Measurements from ENCODE around the gene ASB16. TPM values are rescaled to one million over a fixed set of nuclear protein-coding genes. Genes with fewer than 3 reads are reported as not detected.

The ASB16 gene
- total RNA-seq, 1 experiment from 2014 or later: 0.37 TPM

DNA sequence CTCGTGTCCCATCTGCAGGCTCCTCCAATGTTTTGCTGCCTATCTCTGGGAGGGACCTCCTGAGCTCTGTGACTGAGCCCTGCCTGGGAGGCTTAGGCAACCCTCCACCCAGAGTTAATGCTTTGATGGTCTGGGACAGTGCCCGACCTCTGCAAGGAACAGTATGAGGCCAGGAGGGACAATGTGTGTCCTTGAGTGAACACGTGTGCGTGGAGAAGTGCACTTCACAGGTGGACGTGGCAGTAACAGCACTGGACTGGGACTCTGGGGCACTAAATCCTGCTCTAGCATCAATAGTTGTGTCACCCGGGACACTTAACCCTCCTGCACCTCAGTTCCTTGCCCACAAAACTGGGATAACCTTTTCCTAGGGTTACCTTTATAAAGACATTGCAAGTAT lies 44.4 kb downstream of the ASB16 start:
- intact Hi-C loops (cut with micrococcal nuclease): loop anchor here (10.0 kb wide), 1 partner anchor 310 kb away; no protein-coding TSS in a partner anchor
- DNase-seq (ENCODE audit: low read depth, low spot score) (no peak), ATAC-seq (no peak)
- H3K4me3 ChIP-seq (replicated peaks in 1 of 2; ENCODE audit: low read depth in 1 of 2, low read length in 2 of 2): no peak overlapping the region
- no peak overlapping the region for H2AFZ ChIP-seq (ENCODE audit: low read depth, low read length, poor library complexity, severe bottlenecking)
- H3K27me3 ChIP-seq (ENCODE audit: insufficient read depth, low read length): no peaks in the 10 kb centered on the region
- peaks cover 34% of the 10 kb centered on the region for H3K79me2 ChIP-seq (ENCODE audit: insufficient read depth, low read length)
- H3K9me3 ChIP-seq (ENCODE audit: control insufficient read depth in 1 of 2, insufficient read depth in 1 of 2, low read depth in 1 of 2, low read length in 2 of 2): no peaks in the 10 kb centered on the region
- no peak overlapping the region for H3K9ac ChIP-seq (ENCODE audit: low read length)
- H3K9me2 ChIP-seq (ENCODE audit: insufficient read depth): no peaks in the 10 kb centered on the region
- no peak overlapping the region for H3K4me2 ChIP-seq (ENCODE audit: low read length)
- H3K4me1 ChIP-seq (ENCODE audit: control insufficient read depth in 1 of 2, insufficient read depth in 2 of 2, low read length in 2 of 2): peaks cover 9 to 28% of the 10 kb centered on the region in 2 experiments; a peak in 3 of 4 replicates
- TF ChIP-seq EGR1 (IDR thresholded peaks at IDR 0.05; ENCODE audit: low read depth): no peak
- TF ChIP-seq, protein P1, sequence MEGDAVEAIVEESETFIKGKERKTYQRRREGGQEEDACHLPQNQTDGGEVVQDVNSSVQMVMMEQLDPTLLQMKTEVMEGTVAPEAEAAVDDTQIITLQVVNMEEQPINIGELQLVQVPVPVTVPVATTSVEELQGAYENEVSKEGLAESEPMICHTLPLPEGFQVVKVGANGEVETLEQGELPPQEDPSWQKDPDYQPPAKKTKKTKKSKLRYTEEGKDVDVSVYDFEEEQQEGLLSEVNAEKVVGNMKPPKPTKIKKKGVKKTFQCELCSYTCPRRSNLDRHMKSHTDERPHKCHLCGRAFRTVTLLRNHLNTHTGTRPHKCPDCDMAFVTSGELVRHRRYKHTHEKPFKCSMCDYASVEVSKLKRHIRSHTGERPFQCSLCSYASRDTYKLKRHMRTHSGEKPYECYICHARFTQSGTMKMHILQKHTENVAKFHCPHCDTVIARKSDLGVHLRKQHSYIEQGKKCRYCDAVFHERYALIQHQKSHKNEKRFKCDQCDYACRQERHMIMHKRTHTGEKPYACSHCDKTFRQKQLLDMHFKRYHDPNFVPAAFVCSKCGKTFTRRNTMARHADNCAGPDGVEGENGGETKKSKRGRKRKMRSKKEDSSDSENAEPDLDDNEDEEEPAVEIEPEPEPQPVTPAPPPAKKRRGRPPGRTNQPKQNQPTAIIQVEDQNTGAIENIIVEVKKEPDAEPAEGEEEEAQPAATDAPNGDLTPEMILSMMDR (IDR thresholded peaks at IDR 0.05 in 2 of 3, conservative IDR thresholded peaks at IDR 0.05 in 1 of 3; ENCODE audit: borderline replicate concordance in 1 of 3, insufficient read depth in 1 of 3, low read depth in 2 of 3, low read length in 2 of 3): no peak
- TF ChIP-seq POLR2A (IDR thresholded peaks at IDR 0.05; ENCODE audit: borderline replicate concordance, extremely low read depth, insufficient read depth, insufficient read length): no peak
- TF ChIP-seq CBX3 (IDR thresholded peaks at IDR 0.05; ENCODE audit: low read depth): no peak
- TF ChIP-seq, protein P2, sequence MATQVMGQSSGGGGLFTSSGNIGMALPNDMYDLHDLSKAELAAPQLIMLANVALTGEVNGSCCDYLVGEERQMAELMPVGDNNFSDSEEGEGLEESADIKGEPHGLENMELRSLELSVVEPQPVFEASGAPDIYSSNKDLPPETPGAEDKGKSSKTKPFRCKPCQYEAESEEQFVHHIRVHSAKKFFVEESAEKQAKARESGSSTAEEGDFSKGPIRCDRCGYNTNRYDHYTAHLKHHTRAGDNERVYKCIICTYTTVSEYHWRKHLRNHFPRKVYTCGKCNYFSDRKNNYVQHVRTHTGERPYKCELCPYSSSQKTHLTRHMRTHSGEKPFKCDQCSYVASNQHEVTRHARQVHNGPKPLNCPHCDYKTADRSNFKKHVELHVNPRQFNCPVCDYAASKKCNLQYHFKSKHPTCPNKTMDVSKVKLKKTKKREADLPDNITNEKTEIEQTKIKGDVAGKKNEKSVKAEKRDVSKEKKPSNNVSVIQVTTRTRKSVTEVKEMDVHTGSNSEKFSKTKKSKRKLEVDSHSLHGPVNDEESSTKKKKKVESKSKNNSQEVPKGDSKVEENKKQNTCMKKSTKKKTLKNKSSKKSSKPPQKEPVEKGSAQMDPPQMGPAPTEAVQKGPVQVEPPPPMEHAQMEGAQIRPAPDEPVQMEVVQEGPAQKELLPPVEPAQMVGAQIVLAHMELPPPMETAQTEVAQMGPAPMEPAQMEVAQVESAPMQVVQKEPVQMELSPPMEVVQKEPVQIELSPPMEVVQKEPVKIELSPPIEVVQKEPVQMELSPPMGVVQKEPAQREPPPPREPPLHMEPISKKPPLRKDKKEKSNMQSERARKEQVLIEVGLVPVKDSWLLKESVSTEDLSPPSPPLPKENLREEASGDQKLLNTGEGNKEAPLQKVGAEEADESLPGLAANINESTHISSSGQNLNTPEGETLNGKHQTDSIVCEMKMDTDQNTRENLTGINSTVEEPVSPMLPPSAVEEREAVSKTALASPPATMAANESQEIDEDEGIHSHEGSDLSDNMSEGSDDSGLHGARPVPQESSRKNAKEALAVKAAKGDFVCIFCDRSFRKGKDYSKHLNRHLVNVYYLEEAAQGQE (IDR thresholded peaks at IDR 0.05; ENCODE audit: low read depth): no peak
- ChIA-PET POLR2A (no interaction called here), RAD21 (ENCODE audit: low non-redundant PET in 1 of 2, low total read pairs in 2 of 2, uncharacterized antibody in 2 of 2, unreplicated experiment in 2 of 2) (no interaction called here), CTCF (no interaction called here)
- peaks cover 23 to 44% of the 10 kb centered on the region in 2 experiments; a peak in 3 of 4 replicates for H3K36me3 ChIP-seq (ENCODE audit: control insufficient read depth in 1 of 2, insufficient read depth in 2 of 2, low read length in 2 of 2)
- H4K20me1 ChIP-seq (ENCODE audit: insufficient read depth): no peaks in the 10 kb centered on the region
- no TSS peak for BruUV-seq (replicated peaks)
- H3K27ac ChIP-seq (ENCODE audit: low read depth, low read length): no peak overlapping the region

All from HCT116 (cell line).